Amniotic epithelial cell (primary cell): ENCODE data around the gene MCUB.
A peak's percentile ranks its signal among the peaks of the same experiment; 100 is the strongest.
"Not testable (repeated sequence)": the region's sequence is repeated elsewhere in the genome, so short reads cannot be mapped to it uniquely, and the experiment has no call there.

ENCODE experiments used
- DNase-seq: peaks from one replicate; pipeline ENCODE4 v3.0.0-alpha.2; 2010; ENCODE audit warnings: low read depth

The MCUB gene

DNA sequence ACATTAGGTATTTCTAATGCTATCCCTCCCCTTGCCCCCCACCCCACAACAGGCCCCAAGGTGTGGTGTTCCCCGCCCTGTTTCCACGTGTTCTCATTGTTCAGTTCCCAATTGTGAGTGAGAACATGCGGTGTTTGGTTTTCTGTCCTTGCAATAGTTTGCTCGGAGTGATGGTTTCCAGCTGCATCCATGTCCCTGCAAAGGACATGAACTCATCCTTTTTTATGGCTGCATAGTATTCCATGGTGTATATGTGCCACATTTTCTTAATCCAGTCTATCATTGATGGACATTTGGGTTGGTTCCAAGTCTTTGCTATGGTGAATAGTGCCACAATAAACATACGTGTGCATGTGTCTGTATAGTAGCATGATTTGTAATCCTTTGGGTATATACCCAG is 20.0 kb downstream of the MCUB start:
- DNase-seq: not testable (repeated sequence)

DNA sequence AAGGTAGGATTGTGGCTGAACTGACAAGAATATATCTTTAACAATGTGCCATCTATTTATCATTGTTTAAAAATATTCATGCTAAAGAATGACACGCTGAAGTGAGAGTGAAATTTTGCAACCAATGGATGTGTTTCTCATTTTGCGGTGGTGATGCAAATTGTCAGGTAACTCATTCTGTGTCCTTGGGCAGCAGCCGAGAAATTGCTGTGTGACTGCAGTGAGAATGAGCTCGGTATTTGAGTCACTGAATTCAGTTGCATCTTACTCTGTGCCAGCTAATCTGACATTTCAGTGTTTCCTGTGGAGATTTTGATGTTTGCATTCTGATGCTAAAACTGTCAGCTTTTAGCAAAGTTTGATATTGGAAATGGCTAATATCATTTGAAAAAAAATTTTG is 28.1 kb downstream of the MCUB start:
- DNase-seq: no peak

DNA sequence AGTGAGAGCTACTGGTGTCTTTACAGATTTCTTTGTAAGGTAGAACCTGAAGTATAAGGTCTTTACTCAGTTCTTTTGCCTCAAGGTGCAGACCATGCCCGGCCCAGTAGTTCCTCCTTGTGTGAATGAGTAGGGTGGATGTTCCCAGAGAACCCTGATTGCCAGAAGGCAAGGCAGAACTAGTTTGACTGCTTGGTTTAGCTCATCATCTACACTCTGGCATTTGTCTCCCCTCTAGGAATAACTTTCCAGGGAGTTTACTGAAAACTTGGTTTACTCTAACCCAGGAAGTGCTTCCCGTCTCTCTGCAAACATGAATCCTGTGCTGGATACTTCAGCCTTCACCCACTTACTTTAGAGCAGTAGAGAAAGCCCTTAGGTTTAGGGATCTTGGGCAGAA is 29.1 kb downstream of the MCUB start:
- DNase-seq: no peak

DNA sequence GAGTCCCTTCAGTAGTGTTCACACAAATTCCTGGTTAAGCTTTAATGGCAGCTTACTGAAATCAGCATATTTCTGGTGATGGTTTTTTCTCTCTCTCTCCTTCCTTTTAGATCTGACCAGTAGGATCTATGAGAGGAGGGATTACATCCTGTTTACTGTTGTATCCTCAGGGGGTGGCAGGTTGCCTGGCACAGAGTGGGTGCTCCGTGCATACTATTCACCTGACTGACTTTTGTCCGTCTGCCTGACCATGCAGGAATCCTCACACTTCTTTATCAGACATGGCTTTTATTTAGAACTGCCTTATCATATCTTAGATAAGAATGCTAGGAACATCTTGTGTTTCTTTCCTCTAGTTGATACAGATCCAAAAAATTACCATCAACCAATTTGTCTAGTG is 29.6 kb downstream of the MCUB start:
- peak; percentile 67 for DNase-seq

DNA sequence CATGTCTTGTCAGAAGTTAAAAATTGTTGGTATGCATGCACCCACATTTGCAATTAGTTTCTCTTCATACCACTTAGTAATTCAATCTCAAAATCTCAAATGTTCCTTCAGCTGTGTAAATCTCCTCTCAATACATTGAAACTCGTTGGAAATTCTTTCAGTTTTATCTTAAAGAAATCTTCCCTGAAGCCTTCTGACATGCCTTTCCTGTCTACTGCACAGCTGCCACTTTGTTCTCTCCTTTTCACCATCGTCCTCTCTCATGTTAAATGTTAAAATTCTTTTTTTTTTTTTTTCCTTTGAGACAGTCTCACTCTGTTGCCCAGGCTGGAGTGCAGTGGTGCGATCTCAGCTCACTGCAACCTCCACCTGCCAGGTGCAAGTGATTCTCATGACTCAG is 30.9 kb downstream of the MCUB start:
- DNase-seq: no peak

DNA sequence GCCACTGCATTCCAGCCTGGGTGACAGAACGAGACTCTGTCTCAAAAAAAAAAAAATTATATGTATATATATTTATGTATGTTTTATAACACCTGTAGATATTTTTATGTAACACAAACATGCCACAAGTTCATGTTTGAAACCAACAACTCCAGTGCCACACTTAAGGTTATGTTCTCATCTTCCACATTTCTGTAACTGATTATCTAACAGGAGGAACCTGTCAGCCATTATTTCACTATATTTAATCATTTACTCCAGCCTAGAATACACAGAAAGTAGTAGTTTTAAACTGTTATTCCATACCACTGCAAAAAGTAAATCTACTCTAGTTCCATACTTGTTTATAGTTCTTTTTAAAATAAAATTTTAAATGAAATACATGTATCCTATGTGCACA is 32.3 kb downstream of the MCUB start:
- DNase-seq: no peak

DNA sequence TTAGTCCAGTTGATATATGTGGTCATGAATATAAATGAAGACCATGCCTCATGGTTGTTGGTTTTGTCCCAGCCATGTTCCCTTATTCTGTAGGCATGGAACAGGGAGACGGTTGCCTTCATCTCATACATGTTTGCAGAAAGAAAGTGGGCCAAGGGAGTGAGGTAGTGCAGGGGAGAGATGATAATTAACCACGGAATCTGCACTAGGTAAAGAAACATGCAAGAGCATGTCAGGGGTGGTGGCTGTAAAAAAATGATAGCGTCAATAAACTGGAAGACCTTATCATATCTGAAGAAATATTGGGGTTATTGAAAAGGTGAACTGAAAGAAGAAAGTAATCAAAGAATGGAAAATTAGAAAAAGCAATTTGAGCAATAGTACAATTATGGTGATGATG is 35.1 kb downstream of the MCUB start:
- not testable (repeated sequence) for DNase-seq

DNA sequence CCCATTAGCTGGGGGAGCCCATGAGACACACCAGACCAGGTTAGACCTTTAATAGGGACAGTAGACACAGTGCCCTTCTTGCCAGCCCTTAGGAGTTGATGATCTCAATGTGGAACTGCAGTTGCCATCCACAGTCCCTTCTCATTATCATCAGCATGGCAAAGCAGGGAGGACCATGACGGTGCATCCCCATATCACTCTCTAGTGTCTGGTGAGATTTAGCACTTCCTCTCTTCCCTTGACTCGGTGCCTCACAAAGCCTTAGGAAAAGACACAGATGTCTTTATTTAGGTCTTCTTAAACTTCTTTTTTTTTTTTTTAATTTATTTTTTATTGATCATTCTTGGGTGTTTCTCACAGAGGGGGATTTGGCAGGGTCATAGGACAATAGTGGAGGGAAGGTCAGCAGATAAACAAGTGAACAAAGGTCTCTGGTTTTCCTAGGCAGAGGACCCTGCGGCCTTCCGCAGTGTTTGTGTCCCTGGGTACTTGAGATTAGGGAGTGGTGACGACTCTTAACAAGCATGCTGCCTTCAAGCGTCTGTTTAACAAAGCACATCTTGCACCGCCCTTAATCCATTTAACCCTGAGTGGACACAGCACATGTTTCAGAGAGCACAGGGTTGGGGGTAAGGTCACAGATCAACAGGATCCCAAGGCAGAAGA is 36.5 kb downstream of the MCUB start:
- DNase-seq: not testable (repeated sequence)

DNA sequence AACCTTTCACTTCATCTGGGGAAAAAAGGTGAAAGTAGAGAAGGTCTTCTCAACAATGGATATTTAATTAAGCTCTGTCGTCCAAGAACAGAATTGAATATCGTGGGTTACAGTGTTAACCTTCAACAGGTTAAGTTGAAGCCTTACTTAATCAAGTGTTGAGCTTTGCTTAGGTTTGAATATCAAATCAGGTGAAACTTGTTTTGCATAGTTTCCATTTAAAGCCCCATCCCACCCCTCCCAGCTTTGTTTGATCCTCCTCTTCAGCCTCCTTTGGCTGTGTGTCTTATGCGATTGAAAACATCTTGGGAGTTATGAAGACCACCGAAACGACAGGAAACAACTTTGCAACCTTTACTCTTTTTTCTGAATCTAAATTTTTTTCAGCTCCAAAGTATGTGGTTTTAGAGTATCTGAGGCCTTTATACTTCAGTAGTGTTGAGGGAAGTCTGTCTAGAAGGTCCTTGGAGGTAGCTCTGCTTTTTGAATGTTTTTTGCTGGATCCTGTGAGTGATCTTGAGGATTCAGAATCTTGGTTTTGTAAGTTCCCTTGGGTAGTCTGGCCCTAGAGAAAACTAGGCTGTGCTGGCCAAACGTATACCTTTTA is 39.1 kb downstream of the MCUB start:
- no peak for DNase-seq

DNA sequence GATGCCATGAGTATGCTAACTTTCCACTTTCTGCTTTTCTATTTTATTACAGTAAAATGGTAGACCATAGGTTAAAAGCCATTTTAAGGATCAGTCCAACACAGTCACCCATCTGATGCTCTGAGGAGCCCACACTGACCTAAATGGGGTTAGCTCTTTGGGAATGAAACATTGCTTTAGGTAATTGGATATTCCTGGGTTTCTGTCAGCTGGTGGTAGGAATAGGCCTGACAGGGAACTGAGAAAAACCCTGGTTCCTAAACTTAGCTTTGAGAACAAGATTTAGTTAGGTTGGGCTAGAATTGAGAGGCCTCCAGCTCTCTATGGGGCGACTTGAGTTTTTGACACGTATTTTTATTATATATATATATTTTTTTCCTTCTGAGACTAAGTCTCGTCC is 40.4 kb downstream of the MCUB start:
- DNase-seq: no peak

DNA sequence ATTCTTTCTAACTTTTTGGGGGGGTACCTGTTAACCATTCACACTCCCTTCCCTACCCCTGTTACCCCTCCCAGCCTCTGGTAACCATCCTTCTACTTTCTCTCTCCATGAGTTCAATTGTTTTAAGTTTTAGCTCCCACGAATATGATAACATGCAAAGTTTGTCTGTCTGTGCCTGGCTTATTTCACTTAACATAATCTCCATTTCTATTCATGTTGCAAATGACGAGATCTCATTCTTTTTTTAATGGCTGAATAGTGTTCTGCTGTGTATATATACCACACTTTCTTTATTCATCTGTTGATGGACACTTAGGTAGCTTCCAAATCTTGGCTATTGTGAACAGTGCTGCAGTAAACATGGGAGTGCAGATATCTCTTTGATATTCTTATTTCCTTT is 41.3 kb downstream of the MCUB start:
- DNase-seq: no peak

DNA sequence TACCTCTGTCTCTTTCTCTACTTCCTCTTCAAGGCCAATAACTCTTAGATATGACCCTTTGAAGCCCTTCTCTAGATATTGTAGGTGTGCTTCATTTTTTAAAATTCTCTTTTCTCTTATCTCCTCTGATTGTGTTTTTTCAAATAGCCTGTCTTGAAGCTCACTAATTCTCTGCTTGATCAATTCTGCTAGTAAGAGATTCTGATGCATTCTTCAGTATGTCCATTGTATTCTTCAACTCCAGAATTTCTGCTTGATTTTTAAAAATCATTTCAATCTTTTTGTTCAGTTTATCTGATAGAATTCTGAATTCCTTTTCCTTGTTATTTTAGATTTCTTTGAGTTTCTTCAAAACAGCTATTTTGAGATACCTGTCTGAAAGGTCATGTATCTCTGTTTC is 47.9 kb downstream of the MCUB start:
- no peak for DNase-seq

DNA sequence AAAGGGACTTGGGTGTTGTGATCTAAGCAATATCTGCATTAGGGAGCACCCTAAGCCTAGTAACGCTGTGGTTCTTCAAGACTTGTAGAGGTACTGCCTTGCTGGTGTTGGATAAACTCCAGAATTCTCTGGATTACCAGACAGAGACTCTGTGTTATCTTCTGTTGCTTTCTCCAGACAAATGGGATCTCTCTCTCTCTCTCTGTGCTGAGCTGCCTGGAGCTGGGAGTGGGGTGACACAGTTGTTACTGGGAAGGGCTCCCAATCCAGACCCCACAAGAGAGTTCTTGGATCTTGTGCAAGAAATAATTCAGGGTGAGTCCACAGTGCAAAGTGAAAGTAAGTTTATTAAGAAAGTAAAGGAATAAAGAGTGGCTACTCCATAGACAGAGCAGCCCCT is 48.8 kb downstream of the MCUB start:
- peak; percentile 40 for DNase-seq

DNA sequence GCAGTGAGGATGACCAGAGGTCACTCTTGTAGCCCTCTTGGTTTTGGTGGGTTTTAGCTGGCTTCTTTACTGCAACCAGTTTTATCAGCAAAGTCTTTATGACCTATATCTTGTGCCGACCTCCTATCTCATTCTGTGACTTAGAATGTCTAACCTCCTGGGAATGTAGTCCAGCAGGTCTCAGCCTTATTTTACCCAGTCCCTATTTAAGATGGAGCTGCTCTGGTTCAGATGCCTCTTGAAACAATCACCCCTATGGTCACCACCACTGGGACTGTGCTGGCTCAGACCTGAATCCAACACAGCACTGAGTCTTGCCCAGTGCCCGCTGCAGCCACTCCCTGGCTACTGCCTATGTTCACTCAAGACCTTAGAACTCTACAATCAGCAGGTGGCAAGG is 49.4 kb downstream of the MCUB start:
- DNase-seq: no peak

DNA sequence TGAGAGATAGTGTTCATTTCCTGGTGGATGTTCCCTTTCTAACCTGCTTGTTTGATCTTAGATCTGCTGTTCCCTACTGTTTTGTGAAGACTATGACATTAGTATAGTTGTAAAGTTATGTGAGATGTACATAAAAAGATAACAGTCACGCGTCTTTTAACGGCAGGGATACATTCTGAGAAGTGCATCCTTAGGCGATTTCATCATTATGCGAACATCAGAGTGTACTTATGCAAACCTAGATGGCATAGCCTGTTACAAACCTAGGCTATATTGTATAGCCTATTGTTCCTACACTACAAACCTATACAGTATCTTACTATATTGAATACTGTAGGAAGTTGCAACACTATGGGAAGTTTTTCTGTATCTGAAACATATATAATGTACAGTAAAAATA is 50.4 kb downstream of the MCUB start:
- DNase-seq: no peak

DNA sequence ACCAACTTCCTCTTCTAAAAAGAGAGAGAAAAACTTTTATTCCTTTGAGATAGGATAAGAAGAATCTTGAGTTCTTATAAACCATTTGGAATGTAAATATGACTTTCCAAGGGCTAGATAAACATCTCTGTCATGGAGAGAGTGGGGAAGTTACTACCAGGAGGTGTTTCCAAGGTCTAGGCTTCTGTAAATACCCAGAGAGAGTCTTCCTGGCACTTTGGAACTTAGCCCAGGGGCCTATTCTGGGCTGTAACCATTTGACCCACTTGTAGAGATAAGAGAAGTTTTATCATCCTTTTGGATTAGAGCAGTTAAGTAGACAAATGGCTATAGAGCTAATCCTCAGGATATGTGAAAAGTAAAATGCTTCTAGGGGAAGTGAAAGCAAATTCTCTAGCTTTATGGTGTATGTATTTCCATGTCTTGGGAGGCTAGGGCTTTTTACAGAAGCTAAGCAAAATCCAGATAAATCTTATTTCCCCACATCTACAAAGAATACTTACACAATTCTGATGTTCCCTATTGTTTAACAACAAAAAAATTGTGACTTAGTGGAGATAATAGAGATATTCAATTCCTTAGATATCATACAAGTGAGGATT is 51.1 kb downstream of the MCUB start:
- peak; percentile 90 for DNase-seq

DNA sequence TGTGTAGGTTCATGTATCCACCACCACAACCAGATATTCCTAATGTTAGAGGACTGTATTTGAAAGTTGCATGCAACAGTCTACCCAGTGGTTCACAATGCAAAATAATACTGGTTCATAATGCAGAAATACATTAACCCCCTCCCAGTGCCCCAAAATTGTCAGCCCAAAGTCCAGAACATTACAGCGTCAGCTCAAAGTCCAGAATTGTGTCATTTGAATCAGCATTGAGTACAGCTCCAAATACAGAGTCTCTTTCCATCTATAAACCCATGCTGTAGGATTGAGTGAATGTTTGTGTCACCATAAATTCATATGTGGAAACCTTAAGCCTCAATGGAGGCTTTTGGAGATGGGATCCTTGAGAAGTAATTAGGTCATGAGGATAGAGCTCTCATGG is 54.0 kb downstream of the MCUB start:
- no peak for DNase-seq

DNA sequence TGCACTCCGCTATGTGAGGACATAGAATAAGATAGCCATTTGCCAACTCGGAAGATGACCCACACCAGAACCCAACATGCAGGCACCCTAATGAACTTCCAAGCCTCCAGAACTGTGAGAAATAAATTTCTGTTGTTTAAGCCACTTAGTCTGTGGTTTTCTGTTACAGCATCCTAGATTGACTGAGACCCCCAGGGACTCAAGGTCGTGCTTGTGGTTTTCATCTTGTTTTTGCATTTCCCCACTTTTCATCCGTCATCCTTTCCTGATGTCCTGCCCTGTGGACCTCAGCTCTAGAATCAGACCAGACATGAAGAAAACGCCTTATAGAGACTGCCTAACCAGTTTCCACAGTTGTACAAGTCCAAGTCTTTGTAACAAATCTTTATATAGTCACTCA is 54.4 kb downstream of the MCUB start:
- peak; percentile 51 for DNase-seq

DNA sequence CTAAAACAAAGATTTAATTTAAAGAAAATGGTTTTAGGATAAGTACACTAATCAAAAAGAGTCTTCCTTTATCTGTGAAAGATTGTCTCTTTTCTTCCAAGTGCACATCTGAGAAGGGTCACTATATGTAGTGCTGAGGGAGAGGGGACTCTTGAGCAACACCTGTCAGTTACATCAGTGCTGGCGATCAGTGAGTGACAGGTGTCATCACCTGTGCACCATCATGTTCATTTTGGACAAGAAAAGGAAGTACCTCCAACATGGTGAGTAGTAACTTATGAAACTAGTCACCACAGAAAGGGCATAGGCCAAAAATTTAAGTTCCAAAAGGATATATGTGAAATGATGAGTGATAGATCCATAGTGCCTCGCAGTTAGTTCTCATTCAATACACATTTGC is 55.7 kb downstream of the MCUB start:
- no peak for DNase-seq

DNA sequence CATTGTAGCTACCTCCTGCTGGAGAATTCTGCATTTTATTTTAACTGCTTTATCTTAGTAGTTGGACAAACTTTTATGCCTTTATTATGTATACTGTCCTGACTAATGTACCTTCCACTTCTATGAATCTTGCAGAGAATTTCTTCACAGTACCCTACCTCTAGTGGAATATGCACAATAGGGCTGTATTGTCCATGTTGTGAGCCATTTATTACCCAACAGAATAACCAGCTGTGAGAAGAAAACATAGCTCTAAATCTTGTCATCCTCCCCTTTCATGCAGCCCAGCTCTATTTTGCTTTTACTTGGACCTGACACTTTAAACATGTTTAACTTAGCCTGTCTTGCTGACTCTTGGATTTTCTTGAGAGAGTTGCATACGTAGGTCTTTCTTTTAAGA is 56.2 kb downstream of the MCUB start:
- peak; percentile 20 for DNase-seq

DNA sequence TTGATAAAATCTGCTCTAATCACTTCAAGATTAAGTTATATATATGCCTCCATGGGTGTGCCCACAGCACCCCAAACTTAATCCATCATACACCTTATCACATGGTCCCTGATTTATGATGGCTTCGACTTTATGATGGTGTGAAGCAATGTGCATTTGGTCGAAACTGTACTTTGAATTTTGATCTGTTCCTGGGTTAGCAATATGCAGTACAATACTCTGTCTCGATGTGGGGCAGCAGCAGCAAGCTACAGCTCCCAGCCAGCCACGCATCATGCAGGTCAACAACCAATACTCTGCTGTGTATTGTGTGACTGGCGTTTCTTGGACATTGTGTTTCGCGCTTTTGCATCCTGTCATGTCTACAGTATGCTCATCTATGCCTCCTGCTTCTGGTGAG is 62.6 kb downstream of the MCUB start:
- no peak for DNase-seq

DNA sequence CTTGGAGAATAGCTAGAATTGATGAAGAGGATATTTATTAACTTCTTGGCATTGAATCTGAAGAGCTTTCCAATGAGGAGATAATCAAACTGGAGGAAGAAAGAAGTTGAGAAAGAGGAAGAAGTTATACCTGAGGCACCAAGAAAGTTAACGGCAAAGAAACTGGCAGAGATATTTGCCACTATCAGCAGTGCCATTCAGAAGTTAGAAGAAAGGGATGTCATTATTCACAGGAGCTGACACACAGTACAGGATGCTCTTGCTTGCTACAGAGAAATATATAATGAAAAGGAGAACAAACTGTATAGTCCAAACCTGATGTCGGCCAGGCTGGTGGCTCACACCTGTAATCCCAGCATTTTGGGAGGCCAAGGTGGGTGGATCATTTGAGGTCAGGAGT is 64.5 kb downstream of the MCUB start:
- DNase-seq: no peak

DNA sequence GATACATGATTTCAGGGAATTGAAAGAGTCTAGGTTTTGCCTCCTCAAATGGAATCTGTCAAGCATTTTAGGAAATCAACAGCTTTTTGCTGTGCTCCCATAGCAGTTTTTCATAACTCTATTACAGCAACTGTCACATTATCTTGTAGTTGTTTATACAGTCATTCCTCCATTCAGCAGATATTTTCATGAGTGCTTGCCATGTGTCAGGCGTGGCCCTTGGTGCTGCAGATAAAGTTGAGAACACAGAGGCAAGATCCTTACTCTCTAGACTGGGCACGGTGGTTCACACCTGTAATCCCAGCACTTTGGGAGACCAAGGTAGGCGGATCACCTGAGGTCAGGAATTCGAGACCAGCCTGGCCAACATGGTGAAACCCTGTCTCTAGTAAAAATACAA is 67.3 kb downstream of the MCUB start:
- DNase-seq: no peak

DNA sequence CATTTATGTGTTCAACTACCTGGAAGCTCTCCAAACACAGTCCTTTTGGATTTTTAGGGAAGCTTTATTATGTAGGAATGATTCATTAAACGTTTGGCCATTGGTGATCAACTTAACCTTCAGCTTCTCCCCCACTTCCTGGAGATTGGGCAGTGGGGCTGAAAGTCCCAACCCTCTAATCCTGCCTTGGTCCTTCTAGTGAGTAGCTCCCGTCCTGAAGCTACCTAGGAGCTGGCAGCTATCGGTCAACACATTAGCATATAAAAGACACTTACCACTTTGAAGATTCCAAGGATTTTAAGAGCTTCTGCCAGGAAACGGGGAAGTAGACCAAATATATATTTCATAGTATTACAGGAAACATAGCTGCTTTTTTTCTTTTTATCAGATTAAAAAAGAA is 69.7 kb downstream of the MCUB start:
- DNase-seq: no peak
